Measurements from ENCODE around the gene KCNQ1. TPM values are rescaled to one million over a fixed set of nuclear protein-coding genes. Genes with fewer than 3 reads are reported as not detected.

KCNQ1 gene
- total and polyA plus RNA-seq, 8 donors, result 14.0 to 61.1 (median 46.7) TPM

DNA sequence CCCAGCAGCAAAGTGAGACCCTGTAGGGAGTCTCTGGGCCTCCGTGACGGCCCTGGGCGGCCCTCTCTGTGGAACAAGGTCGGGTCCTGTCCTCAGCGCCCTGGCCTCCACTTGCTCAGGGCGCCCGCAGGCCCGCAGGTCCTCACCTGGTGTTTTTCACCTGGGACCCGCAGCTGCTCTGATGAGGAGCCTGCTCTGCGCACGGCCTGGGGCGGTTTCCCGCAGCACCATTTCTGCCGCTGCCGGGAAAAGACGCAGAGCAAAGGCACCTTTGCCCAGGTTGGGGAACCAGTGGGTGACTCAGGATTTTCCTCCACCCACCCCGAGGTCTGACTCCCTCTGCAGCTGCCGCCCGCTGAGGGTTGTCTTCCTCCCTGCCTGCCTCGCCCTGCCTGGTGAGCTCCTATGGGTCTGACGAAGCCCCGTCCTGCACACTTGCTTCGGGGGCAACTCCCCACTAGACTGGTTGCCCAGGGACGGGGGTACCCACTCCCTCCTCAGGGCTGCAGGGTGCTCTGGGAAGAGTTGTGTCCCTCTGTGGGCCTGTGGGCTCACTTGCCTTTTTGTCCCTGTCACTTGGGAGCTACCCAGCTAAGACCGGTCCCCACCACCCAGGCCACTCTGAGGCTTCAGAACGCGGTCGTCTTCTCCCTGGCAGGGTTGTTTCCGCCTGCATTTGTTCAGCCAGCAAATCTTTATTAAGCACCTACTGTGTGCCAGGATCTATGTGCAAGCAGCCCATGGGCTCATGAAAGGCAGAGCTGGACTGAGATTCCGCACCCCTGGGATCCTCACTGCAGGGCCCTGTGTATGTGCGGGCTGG lies 89.5 kb downstream of the KCNQ1 start:
- Histone ChIP-seq H3K27ac (peak overlapping the region in 1 of 4 donors; percentile 50), H3K36me3 (no peaks in the 10 kb centered on the region), H3K4me3 (no peak overlapping the region), H3K9me3 (no peaks in the 10 kb centered on the region), H3K4me1 (peaks cover 0 to 5% (median 0%) of the 10 kb centered on the region in 3 donors), H3K27me3 (no peaks in the 10 kb centered on the region)
- intact Hi-C loops (cut with DNase I), result loop anchor here in 2 of 3 donors (5.0 to 10.0 kb wide), 2 partner anchors 107 to 360 kb away; no protein-coding TSS in a partner anchor
- FAIRE-seq (no peak), DNase-seq (peak in 4 of 6 donors; percentile 26 to 66 (median 42)), ATAC-seq (no peak)
- WGBS, 2 donors, result 91 to 96% methylated on average over 31 of the region's 31 CpGs
- TF ChIP-seq, protein P1, sequence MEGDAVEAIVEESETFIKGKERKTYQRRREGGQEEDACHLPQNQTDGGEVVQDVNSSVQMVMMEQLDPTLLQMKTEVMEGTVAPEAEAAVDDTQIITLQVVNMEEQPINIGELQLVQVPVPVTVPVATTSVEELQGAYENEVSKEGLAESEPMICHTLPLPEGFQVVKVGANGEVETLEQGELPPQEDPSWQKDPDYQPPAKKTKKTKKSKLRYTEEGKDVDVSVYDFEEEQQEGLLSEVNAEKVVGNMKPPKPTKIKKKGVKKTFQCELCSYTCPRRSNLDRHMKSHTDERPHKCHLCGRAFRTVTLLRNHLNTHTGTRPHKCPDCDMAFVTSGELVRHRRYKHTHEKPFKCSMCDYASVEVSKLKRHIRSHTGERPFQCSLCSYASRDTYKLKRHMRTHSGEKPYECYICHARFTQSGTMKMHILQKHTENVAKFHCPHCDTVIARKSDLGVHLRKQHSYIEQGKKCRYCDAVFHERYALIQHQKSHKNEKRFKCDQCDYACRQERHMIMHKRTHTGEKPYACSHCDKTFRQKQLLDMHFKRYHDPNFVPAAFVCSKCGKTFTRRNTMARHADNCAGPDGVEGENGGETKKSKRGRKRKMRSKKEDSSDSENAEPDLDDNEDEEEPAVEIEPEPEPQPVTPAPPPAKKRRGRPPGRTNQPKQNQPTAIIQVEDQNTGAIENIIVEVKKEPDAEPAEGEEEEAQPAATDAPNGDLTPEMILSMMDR (IDR thresholded peaks at IDR 0.05), result no peak

DNA sequence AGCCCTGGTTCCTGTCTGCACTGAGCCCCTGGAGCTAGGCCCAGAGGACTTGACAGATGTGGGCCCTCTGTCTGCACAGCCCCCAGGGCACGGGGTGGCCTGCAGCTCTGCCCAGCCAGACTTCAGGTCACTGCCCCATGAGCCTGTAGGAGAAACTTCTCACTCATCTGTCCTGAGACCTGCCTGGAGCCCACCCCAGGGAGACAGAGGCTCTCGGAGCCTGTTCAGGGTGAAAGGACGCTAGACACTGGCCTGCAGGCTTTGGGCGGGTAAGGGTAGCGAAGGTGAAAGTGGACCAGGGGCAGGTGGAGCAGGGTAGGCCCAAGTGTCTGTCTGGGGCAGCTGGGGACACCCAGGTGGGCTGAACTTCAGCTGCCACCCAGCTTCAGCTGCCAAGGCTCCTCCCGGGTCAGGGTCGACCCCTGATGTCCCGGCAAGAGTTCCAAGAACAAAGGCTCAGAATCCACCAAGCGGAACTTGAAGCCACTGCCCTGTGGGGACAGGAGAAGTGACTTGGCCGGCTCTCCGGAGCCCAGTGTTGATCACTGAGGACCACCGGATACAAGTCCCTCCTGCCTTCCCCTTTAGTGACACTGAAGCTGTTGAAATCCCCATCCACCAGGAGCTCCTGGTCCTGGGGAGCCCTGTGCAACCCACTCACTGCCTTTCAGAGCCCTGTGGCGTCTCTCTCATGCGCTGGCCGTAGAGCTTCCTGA lies 90.3 kb downstream of the KCNQ1 start:
- Histone ChIP-seq H3K36me3 (no peaks in the 10 kb centered on the region), H3K27me3 (no peaks in the 10 kb centered on the region), H3K4me1 (peaks cover 0 to 5% (median 0%) of the 10 kb centered on the region in 3 donors), H3K4me3 (no peak overlapping the region), H3K27ac (no peak overlapping the region), H3K9me3 (no peaks in the 10 kb centered on the region)
- ATAC-seq, result no peak
- peak in 4 of 6 donors; percentile 12 to 64 (median 36) for DNase-seq
- intact Hi-C loops (cut with DNase I), result loop anchor here in 2 of 3 donors (5.0 to 10.0 kb wide), 2 partner anchors 108 to 360 kb away; no protein-coding TSS in a partner anchor
- TF ChIP-seq, protein P1 (IDR thresholded peaks at IDR 0.05), result no peak
- FAIRE-seq, result no peak
- 87 to 91% methylated on average over 14 to 15 of the region's 15 CpGs for WGBS, 2 donors

DNA sequence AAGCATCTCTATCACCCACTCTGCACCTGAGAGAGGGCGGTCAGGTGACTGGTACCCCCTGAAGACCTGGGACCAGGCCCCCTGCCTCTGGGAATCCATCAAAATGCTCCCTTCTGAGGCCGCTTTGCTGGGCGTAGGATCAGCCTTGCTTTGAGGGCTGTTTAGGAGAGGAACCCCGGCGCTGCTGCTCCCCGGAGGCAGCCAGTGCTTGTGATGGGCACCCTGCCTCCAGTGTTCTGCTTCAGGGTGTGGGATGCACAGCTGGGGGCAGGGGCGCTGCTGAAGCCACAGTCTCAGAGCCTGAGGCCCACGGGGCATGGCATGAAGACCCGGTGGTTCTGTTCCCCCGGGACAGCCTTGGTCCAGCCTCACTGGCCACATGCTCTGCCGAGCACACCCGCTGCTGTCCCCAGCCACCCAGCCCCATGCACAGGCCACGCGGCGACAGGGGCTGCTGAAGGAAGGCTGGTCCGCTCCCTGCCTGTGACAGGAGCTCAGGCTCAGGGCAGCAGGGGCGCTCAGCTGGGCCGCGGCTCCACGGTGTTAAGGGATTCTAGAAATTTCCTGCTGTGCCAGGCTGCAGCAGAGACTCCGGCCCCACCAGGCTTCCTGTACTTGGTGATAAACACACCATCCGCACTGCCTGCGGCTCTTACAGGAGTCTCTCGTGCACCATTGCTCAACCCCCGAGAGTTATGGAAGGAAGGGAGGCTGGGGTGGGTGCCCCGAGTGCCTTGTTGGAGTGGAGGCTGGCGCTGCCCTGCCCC lies 91.0 kb downstream of the KCNQ1 start:
- no peak for ATAC-seq
- 93% methylated on average over 27 of the region's 27 CpGs for WGBS, 2 donors
- no peak for FAIRE-seq
- Histone ChIP-seq H3K4me3 (no peak overlapping the region), H3K9me3 (no peaks in the 10 kb centered on the region), H3K27ac (no peak overlapping the region), H3K4me1 (peaks cover 0 to 5% (median 0%) of the 10 kb centered on the region in 3 donors), H3K27me3 (no peaks in the 10 kb centered on the region), H3K36me3 (no peaks in the 10 kb centered on the region)
- peak in 4 of 6 donors; percentile 13 to 69 (median 40) for DNase-seq
- intact Hi-C loops (cut with DNase I), result loop anchor here in 1 of 3 donors (10.0 kb wide), 1 partner anchor 359 kb away; no protein-coding TSS in a partner anchor
- TF ChIP-seq, protein P1 (IDR thresholded peaks at IDR 0.05), result no peak

DNA sequence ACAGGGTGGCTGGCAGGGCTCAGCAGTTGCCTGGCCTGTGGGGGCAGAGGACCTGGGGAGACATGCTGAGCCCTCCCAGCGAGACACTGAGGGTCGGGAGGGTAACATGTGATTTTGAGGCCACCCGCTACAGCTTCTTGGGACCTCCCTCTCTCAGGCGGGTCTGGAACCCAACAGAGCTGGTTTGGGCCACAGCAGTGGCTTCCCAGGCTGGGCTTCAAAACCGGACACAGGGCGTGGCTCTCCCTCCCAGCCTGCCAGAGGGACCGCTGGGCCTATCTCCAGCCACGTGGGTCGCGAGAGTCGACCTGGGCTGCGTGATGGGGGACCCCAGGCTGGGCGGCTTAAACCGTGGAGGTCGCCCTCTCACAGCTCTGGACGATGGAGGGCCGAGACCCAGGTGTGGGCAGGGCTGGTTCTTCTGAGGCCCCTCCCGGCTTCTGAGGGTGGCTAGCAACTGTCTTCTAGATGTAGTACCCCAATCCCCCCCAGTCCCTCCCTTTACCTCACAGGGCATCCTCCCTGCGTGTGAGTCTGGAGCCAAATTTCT lies 91.7 kb downstream of the KCNQ1 start:
- Histone ChIP-seq H3K4me1 (peaks cover 0 to 5% (median 0%) of the 10 kb centered on the region in 3 donors), H3K9me3 (no peaks in the 10 kb centered on the region), H3K27me3 (no peaks in the 10 kb centered on the region), H3K4me3 (no peak overlapping the region), H3K36me3 (no peaks in the 10 kb centered on the region), H3K27ac (no peak overlapping the region)
- intact Hi-C loops (cut with DNase I), result loop anchor here in 1 of 3 donors (10.0 kb wide), 1 partner anchor 358 kb away; no protein-coding TSS in a partner anchor
- peak in 4 of 6 donors; percentile 7 to 52 (median 29) for DNase-seq
- no peak for ATAC-seq
- no peak for FAIRE-seq
- TF ChIP-seq, protein P1 (IDR thresholded peaks at IDR 0.05), result no peak
- WGBS, 2 donors, result 95 to 97% methylated on average over 19 of the region's 19 CpGs
